Right renal pelvis (tissue), 4 donors: ENCODE measurements around the gene CDKL1. TPM values are rescaled to one million over a fixed set of nuclear protein-coding genes. Genes with fewer than 3 reads are reported as not detected.

Source experiments
- DNase-seq, 4 donors: peaks; one replicate each; pipeline ENCODE4 v3.0.0-alpha.2; 2013; ENCODE audit warnings: low read depth in 4 of 4, low spot score in 3 of 4, missing footprints in 1 of 4
- polyA plus RNA-seq, 4 donors: library from polyadenylated mRNA; unstranded; fragments of 120-200 nt; gene quantifications; one replicate each; pipeline ENCODE4 v1.2.1, GENCODE V29; 2013; ENCODE audit not compliant: insufficient read length in 4 of 4

The CDKL1 gene
- polyA plus RNA-seq, 4 donors, result 7.1 to 8.3 (median 7.3) TPM

DNA sequence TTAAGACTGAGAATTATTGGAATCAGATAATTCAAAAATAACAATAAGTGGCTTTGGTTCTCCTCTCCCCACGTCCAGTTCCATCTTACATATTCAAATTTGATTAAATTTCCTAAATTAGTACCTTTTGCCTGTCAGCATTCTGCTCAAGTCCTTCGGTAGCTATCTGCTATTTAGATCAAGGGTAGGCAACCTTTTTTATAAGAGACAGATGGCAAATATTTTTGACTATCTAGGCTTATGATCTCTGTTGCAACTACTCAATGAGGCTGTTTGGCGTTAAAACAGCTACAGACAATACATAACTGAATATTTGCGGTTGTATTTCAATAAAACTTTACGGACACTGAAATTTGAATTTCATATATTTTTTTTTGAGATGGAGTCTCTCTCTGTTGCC, 106.4 kb downstream of the CDKL1 start:
- DNase-seq, result no peak

DNA sequence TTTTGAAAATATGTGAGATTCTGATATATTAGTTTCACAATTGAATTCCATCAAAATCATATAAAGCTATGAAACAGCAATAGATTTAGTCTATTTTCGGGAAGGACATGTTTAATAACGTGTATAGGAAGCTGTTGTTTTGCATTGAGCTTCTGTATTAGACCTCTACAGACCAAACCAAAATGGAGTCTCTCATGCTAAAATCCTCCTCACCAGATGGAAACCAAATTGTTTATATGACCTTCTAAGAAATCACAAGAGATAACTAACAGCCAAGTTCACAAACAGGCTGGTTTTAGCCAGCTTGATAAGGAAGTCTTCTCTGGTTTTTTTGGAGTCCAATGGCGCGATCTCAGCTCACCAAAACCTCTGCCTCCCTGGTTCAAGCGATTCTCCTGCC, 108.5 kb downstream of the CDKL1 start:
- no peak for DNase-seq

- DNase-seq, result no peak
Measured at GRCh38 chr14:50285861-50286260, 110.8 kb downstream of the CDKL1 start.

Other genes starting within 250 kb of the CDKL1 start
- gene SOS2, start 165.3 kb downstream of the CDKL1 start, polyA plus RNA-seq, result 10 to 100 TPM; 33.9 to 45.8 (median 44.0) TPM
- 10 to 100 TPM in 2 of 4 donors, 1 to 10 TPM in 2; 9.4 to 11.5 (median 10.5) TPM for gene L2HGDH, start 84.7 kb downstream of the CDKL1 start, polyA plus RNA-seq
- gene DMAC2L, start 84.6 kb downstream of the CDKL1 start, polyA plus RNA-seq, result 10 to 100 TPM; 21.6 to 27.3 (median 23.5) TPM
- 10 to 100 TPM; 44.7 to 62.2 (median 55.8) TPM for gene MAP4K5, start 135.7 kb upstream of the CDKL1 start, polyA plus RNA-seq
- gene ATL1, start 163.3 kb upstream of the CDKL1 start, polyA plus RNA-seq, result 10 to 100 TPM in 1 of 4 donors, 1 to 10 TPM in 3; 7.1 to 10.3 (median 8.9) TPM